ENCODE measurements around the gene KRTAP3-1. TPM values are rescaled to one million over a fixed set of nuclear protein-coding genes. Genes with fewer than 3 reads are reported as not detected.

Gene KRTAP3-1
- total RNA-seq, 1 experiment from 2014 or later = 1.6 TPM

- Histone ChIP-seq H3K4me1 (ENCODE audit: insufficient read depth, low read length) (peaks cover 4% of the 10 kb centered on the region), H3K9ac (ENCODE audit: low read length) (no peak overlapping the region), H4K20me1 (ENCODE audit: low read length) (no peaks in the 10 kb centered on the region), H3K9me2 (replicated peaks; ENCODE audit: low read length) (no peaks in the 10 kb centered on the region), H3F3A (ENCODE audit: low read length, unreplicated experiment) (no peaks in the 10 kb centered on the region), H3K27me3 (ENCODE audit: low read length) (no peaks in the 10 kb centered on the region), H3K79me2 (ENCODE audit: low read length) (no peaks in the 10 kb centered on the region), H3K27ac (ENCODE audit: low read length) (no peak overlapping the region), H3K36me3 (ENCODE audit: low read depth, low read length) (no peaks in the 10 kb centered on the region), H3K4me3 (ENCODE audit: low read length) (no peak overlapping the region), H3K9me3 (ENCODE audit: low read length) (no peaks in the 10 kb centered on the region), H2AFZ (ENCODE audit: low read length) (no peak overlapping the region), H3K4me2 (ENCODE audit: low read length) (no peak overlapping the region)
- ChIA-PET POLR2A (ENCODE audit: unreplicated experiment) (no interaction called here), CTCF (no interaction called here)
- TF ChIP-seq EZH2phosphoT487 (IDR thresholded peaks at IDR 0.05; ENCODE audit: borderline replicate concordance, low read length) (no peak), CTCF (conservative IDR thresholded peaks at IDR 0.05; ENCODE audit: low read depth, low read length) (no peak), EZH2 (IDR thresholded peaks at IDR 0.05; ENCODE audit: low read length, unreplicated experiment) (no peak)
- no peak for DNase-seq
- intact Hi-C loops (cut with micrococcal nuclease) = no loop called here
- ATAC-seq = no peak
- BruUV-seq (replicated peaks) = no TSS peak
Observed at GRCh38 chr17:41019415-41019814, 10.5 kb upstream of the KRTAP3-1 start.

- no peaks in the 10 kb centered on the region for H3K9me2 ChIP-seq (replicated peaks; ENCODE audit: low read length)
- H3K36me3 ChIP-seq (ENCODE audit: low read depth, low read length) = no peaks in the 10 kb centered on the region
- no peak overlapping the region for H3K9ac ChIP-seq (ENCODE audit: low read length)
- no peak overlapping the region for H3K4me3 ChIP-seq (ENCODE audit: low read length)
- H4K20me1 ChIP-seq (ENCODE audit: low read length) = no peaks in the 10 kb centered on the region
- TF ChIP-seq EZH2 (IDR thresholded peaks at IDR 0.05; ENCODE audit: low read length, unreplicated experiment) (no peak), EZH2phosphoT487 (IDR thresholded peaks at IDR 0.05; ENCODE audit: borderline replicate concordance, low read length) (no peak)
- ATAC-seq (no peak), DNase-seq (no peak)
- H3K4me1 ChIP-seq (ENCODE audit: insufficient read depth, low read length) = peaks cover 12% of the 10 kb centered on the region
- H3K27ac ChIP-seq (ENCODE audit: low read length) = no peak overlapping the region
- no peaks in the 10 kb centered on the region for H3F3A ChIP-seq (ENCODE audit: low read length, unreplicated experiment)
- POLR2A ChIA-PET (ENCODE audit: unreplicated experiment) = no interaction called here
- H2AFZ ChIP-seq (ENCODE audit: low read length) = no peak overlapping the region
- H3K4me2 ChIP-seq (ENCODE audit: low read length) = no peak overlapping the region
- H3K27me3 ChIP-seq (ENCODE audit: low read length) = no peaks in the 10 kb centered on the region
- intact Hi-C loops (cut with micrococcal nuclease) = no loop called here
- CTCF ChIA-PET = no interaction called here
- H3K79me2 ChIP-seq (ENCODE audit: low read length) = no peaks in the 10 kb centered on the region
- H3K9me3 ChIP-seq (ENCODE audit: low read length) = no peaks in the 10 kb centered on the region
- no TSS peak for BruUV-seq (replicated peaks)
Observed at GRCh38 chr17:41018541-41018940, 9.6 kb upstream of the KRTAP3-1 start.

GRCh38 chr17:41016578-41017215 is 7.8 kb upstream of the KRTAP3-1 start:
- H4K20me1 ChIP-seq (ENCODE audit: low read length) = no peaks in the 10 kb centered on the region
- DNase-seq (no peak), ATAC-seq (no peak)
- no TSS peak for BruUV-seq (replicated peaks)
- no peaks in the 10 kb centered on the region for H3K36me3 ChIP-seq (ENCODE audit: low read depth, low read length)
- H3K27me3 ChIP-seq (ENCODE audit: low read length) = no peaks in the 10 kb centered on the region
- intact Hi-C loops (cut with micrococcal nuclease) = no loop called here
- H3K4me3 ChIP-seq (ENCODE audit: low read length) = no peak overlapping the region
- H3K9me2 ChIP-seq (replicated peaks; ENCODE audit: low read length) = no peaks in the 10 kb centered on the region
- H3F3A ChIP-seq (ENCODE audit: low read length, unreplicated experiment) = no peaks in the 10 kb centered on the region
- ChIA-PET CTCF (no interaction called here), POLR2A (ENCODE audit: unreplicated experiment) (no interaction called here)
- no peaks in the 10 kb centered on the region for H3K9me3 ChIP-seq (ENCODE audit: low read length)
- no peak overlapping the region for H3K9ac ChIP-seq (ENCODE audit: low read length)
- H3K79me2 ChIP-seq (ENCODE audit: low read length) = no peaks in the 10 kb centered on the region
- peaks cover 26% of the 10 kb centered on the region for H3K4me1 ChIP-seq (ENCODE audit: insufficient read depth, low read length)
- no peak overlapping the region for H2AFZ ChIP-seq (ENCODE audit: low read length)
- H3K4me2 ChIP-seq (ENCODE audit: low read length) = no peak overlapping the region
- TF ChIP-seq EZH2phosphoT487 (IDR thresholded peaks at IDR 0.05; ENCODE audit: borderline replicate concordance, low read length) (no peak), CTCF (conservative IDR thresholded peaks at IDR 0.05; ENCODE audit: low read depth, low read length) (no peak), EZH2 (IDR thresholded peaks at IDR 0.05; ENCODE audit: low read length, unreplicated experiment) (no peak)
- H3K27ac ChIP-seq (ENCODE audit: low read length) = no peak overlapping the region
